ENCODE measurements around the gene RPUSD4. TPM values are rescaled to one million over a fixed set of nuclear protein-coding genes. Genes with fewer than 3 reads are reported as not detected.

The RPUSD4 gene
- total RNA-seq, 3 donors from 2014 or later, result 21.4 to 29.1 (median 27.5) TPM

- Histone ChIP-seq H3K4me3 (no peak overlapping the region), H3K9me3 (no peaks in the 10 kb centered on the region), H3K36me3 (no peaks in the 10 kb centered on the region), H3K4me1 (no peaks in the 10 kb centered on the region), H3K27me3 (no peaks in the 10 kb centered on the region), H3K27ac (no peak overlapping the region)
- intact Hi-C loops (cut with DNase I; ENCODE audit: low total_unique reads), result loop anchor here (5.0 kb wide), 1 partner anchor 1460 kb away; no protein-coding TSS in a partner anchor
- TF ChIP-seq POLR2AphosphoS5 (IDR thresholded peaks at IDR 0.05) (no peak), POLR2A (IDR thresholded peaks at IDR 0.05) (no peak)
- TF ChIP-seq, protein P1, sequence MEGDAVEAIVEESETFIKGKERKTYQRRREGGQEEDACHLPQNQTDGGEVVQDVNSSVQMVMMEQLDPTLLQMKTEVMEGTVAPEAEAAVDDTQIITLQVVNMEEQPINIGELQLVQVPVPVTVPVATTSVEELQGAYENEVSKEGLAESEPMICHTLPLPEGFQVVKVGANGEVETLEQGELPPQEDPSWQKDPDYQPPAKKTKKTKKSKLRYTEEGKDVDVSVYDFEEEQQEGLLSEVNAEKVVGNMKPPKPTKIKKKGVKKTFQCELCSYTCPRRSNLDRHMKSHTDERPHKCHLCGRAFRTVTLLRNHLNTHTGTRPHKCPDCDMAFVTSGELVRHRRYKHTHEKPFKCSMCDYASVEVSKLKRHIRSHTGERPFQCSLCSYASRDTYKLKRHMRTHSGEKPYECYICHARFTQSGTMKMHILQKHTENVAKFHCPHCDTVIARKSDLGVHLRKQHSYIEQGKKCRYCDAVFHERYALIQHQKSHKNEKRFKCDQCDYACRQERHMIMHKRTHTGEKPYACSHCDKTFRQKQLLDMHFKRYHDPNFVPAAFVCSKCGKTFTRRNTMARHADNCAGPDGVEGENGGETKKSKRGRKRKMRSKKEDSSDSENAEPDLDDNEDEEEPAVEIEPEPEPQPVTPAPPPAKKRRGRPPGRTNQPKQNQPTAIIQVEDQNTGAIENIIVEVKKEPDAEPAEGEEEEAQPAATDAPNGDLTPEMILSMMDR (IDR thresholded peaks at IDR 0.05), result no peak
- no peak for DNase-seq (ENCODE audit: low spot score in 2 of 2)
Observed at GRCh38 chr11:126231725-126232459, 20.4 kb upstream of the RPUSD4 start.

DNA sequence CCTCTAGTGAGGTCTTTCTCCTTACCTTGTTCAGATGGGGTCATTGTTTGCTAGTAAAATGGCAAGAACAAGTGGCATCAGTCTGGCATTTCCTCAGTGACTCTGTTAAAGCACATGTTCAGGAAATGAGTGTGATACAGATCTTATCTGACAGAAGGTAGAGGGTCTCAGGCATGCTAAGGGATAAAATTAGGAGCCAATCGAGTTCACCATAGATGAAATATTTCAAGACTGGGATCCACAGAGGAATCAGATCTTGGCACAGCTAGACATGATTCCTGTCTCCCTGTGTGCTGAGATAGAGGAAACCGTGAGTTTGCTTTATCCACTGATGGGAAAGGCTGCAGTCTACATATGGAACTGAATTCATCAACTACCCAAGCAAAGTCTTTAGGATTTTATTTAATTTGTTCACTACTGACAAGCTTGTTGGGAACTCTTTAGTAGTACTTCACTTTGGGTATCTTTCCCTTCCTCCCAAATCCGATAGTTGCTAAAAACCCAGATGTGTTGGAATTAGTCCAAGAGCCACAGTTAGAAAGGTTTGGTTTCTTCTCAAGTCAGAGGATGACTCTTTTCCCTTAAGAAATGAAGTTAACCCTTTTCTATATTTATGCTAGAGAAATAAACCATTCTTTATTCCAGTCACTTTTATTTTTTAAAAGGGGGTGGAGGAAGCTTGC lies 18.5 kb upstream of the RPUSD4 start:
- TF ChIP-seq, protein P1 (IDR thresholded peaks at IDR 0.05), result no peak
- no peak for TF ChIP-seq POLR2A (IDR thresholded peaks at IDR 0.05)
- no peak for TF ChIP-seq POLR2AphosphoS5 (IDR thresholded peaks at IDR 0.05)
- Histone ChIP-seq H3K4me1 (no peaks in the 10 kb centered on the region), H3K4me3 (no peak overlapping the region), H3K27me3 (no peaks in the 10 kb centered on the region), H3K9me3 (no peaks in the 10 kb centered on the region), H3K36me3 (no peaks in the 10 kb centered on the region), H3K27ac (no peak overlapping the region)
- intact Hi-C loops (cut with DNase I; ENCODE audit: low total_unique reads), result loop anchor here (5.0 kb wide), 1 partner anchor 1458 kb away; no protein-coding TSS in a partner anchor
- no peak for DNase-seq (ENCODE audit: low spot score in 2 of 2)

- Histone ChIP-seq H3K4me3 (no peak overlapping the region), H3K36me3 (no peaks in the 10 kb centered on the region), H3K27me3 (no peaks in the 10 kb centered on the region), H3K4me1 (no peaks in the 10 kb centered on the region), H3K27ac (no peak overlapping the region), H3K9me3 (no peaks in the 10 kb centered on the region)
- TF ChIP-seq, protein P1 (IDR thresholded peaks at IDR 0.05), result no peak
- TF ChIP-seq POLR2A (IDR thresholded peaks at IDR 0.05) (no peak), POLR2AphosphoS5 (IDR thresholded peaks at IDR 0.05) (no peak)
- intact Hi-C loops (cut with DNase I; ENCODE audit: low total_unique reads), result no loop called here
- no peak for DNase-seq (ENCODE audit: low spot score in 2 of 2)
Observed at GRCh38 chr11:126226334-126227084, 15.1 kb upstream of the RPUSD4 start.

DNA sequence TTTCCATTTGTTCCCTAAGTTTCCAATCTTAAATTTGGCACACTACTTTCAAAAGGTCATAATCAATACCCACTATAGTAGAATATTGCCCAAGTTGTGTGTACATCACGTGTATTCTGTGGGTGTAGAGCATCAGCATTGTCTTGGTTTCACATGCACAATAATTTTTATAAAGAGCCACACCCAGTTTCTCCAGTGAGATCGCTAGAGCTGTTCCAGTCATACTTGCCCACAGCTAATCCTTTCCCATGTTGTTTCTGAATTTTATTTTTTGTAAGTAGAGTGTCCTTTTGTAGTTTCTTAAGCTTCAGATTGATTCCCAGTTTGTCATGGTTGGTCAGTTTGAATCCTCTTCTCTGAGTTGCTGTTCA lies 13.8 kb upstream of the RPUSD4 start:
- no peak for TF ChIP-seq POLR2A (IDR thresholded peaks at IDR 0.05)
- no peak for TF ChIP-seq POLR2AphosphoS5 (IDR thresholded peaks at IDR 0.05)
- TF ChIP-seq, protein P1 (IDR thresholded peaks at IDR 0.05), result no peak
- intact Hi-C loops (cut with DNase I; ENCODE audit: low total_unique reads), result no loop called here

More for the DNA sequence above, 13.8 kb upstream of the RPUSD4 start:
- no peaks in the 10 kb centered on the region for H3K36me3 ChIP-seq
- DNase-seq (ENCODE audit: low spot score in 2 of 2), result no peak
- H3K4me3 ChIP-seq, result no peak overlapping the region
- no peaks in the 10 kb centered on the region for H3K27me3 ChIP-seq
- no peaks in the 10 kb centered on the region for H3K9me3 ChIP-seq
- H3K4me1 ChIP-seq, result no peaks in the 10 kb centered on the region
- H3K27ac ChIP-seq, result no peak overlapping the region
